ENCODE measurements around the gene KCNIP4.

Gene KCNIP4

GRCh38 chr4:21454831-21455230 lies 493.7 kb downstream of the KCNIP4 start:
- DNase-seq (ENCODE audit: low spot score), result no peak

GRCh38 chr4:21454201-21454600 lies 494.4 kb downstream of the KCNIP4 start:
- DNase-seq (ENCODE audit: low spot score), result no peak

GRCh38 chr4:21452931-21453330 lies 495.6 kb downstream of the KCNIP4 start:
- no peak for DNase-seq (ENCODE audit: low spot score)

GRCh38 chr4:21451032-21451431 lies 497.5 kb downstream of the KCNIP4 start:
- no peak for DNase-seq (ENCODE audit: low spot score)

- DNase-seq (ENCODE audit: low spot score), result no peak
Measured at GRCh38 chr4:21450331-21450730, 498.2 kb downstream of the KCNIP4 start.

- DNase-seq (ENCODE audit: low spot score), result no peak
Measured at GRCh38 chr4:21447301-21448054, 501.1 kb downstream of the KCNIP4 start.

- DNase-seq (ENCODE audit: low spot score), result no peak
Measured at GRCh38 chr4:21420166-21420565, 528.4 kb downstream of the KCNIP4 start.

GRCh38 chr4:21415728-21416127 lies 532.8 kb downstream of the KCNIP4 start:
- no peak for DNase-seq (ENCODE audit: low spot score)

- no peak for DNase-seq (ENCODE audit: low spot score)
Measured at GRCh38 chr4:21413807-21414370, 534.7 kb downstream of the KCNIP4 start.

- no peak for DNase-seq (ENCODE audit: low spot score)
Measured at GRCh38 chr4:21411086-21411485, 537.5 kb downstream of the KCNIP4 start.

GRCh38 chr4:21410372-21410771 lies 538.2 kb downstream of the KCNIP4 start:
- DNase-seq (ENCODE audit: low spot score), result no peak

GRCh38 chr4:21387683-21388082 lies 560.9 kb downstream of the KCNIP4 start:
- DNase-seq (ENCODE audit: low spot score), result no peak

- DNase-seq (ENCODE audit: low spot score), result no peak
Measured at GRCh38 chr4:21386166-21386780, 562.3 kb downstream of the KCNIP4 start.

- no peak for DNase-seq (ENCODE audit: low spot score)
Measured at GRCh38 chr4:21385706-21386105, 562.9 kb downstream of the KCNIP4 start.

- DNase-seq (ENCODE audit: low spot score), result no peak
Measured at GRCh38 chr4:21384609-21385008, 564.0 kb downstream of the KCNIP4 start.

- no peak for DNase-seq (ENCODE audit: low spot score)
Measured at GRCh38 chr4:21380861-21381260, 567.7 kb downstream of the KCNIP4 start.

GRCh38 chr4:21377046-21377445 lies 571.5 kb downstream of the KCNIP4 start:
- no peak for DNase-seq (ENCODE audit: low spot score)

GRCh38 chr4:21376176-21376575 lies 572.4 kb downstream of the KCNIP4 start:
- DNase-seq (ENCODE audit: low spot score), result no peak

- no peak for DNase-seq (ENCODE audit: low spot score)
Measured at GRCh38 chr4:21374641-21375368, 573.8 kb downstream of the KCNIP4 start.

GRCh38 chr4:21367567-21367966 lies 581.0 kb downstream of the KCNIP4 start:
- no peak for DNase-seq (ENCODE audit: low spot score)

GRCh38 chr4:21366840-21367239 lies 581.7 kb downstream of the KCNIP4 start:
- no peak for DNase-seq (ENCODE audit: low spot score)

- no peak for DNase-seq (ENCODE audit: low spot score)
Measured at GRCh38 chr4:21366312-21366711, 582.3 kb downstream of the KCNIP4 start.

GRCh38 chr4:21363701-21364100 lies 584.9 kb downstream of the KCNIP4 start:
- no peak for DNase-seq (ENCODE audit: low spot score)

All from ecto neural progenitor cell (in vitro differentiated cells).